ENCODE data around the gene MDK.

The MDK gene

DNA sequence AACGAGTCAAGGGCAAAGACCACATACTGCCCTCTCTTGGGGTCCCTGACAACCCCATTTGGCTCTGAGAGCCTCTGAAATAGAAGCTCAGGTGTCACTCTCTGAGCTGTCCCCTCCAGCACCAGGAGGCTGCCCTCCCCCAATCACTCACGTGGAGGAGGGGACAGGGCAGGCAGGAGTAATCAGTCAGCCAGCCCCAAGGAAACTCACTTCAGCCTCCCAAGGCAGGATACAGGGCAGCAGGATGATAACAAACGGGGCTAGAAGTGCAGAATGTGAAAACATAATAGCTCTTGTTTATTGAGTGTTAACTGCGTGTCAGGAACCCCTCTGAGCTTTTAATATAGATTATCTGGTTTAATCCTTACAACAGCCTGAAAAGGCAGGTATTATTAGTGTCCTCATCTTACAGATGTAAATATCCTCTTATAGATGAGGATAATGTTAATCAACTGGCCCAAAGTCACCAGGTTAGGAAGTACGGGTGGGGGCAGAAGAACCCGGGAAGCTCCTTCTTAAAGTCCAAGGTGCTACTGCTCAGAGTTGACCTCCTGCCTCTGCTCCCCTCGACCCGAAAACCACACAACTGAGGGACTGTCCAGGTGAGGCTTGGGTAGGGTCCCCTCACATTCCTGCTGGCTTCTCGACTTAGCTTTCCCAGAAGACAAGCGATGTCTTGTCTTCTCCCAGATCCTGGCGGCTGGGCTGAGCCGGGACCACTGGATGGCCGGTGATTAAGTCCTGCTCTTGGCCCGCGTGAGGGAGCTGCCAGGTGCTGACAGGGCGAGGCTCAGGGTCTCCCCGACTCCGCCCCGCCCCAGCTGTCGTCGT, 7.4 kb downstream of the MDK start:
- peak; percentile 15 for ATAC-seq

GRCh38 chr11:46389450-46390330, 8.2 kb downstream of the MDK start:
- TF ChIP-seq RARB (CRISPR knock-in tag; IDR thresholded peaks at IDR 0.05), result no peak
- TF ChIP-seq GLIS3 (CRISPR knock-in tag; IDR thresholded peaks at IDR 0.05), result no peak
- TF ChIP-seq ESRRG (CRISPR knock-in tag; IDR thresholded peaks at IDR 0.05), result no peak
- no peak for TF ChIP-seq ZNF565 (CRISPR knock-in tag; conservative IDR thresholded peaks at IDR 0.05; ENCODE audit: low read depth)
- TF ChIP-seq ZNF70 (CRISPR knock-in tag; IDR thresholded peaks at IDR 0.05), result no peak
- TF ChIP-seq TCF4 (CRISPR knock-in tag; IDR thresholded peaks at IDR 0.05; ENCODE audit: borderline replicate concordance), result no peak
- TF ChIP-seq OSR1 (CRISPR knock-in tag; IDR thresholded peaks at IDR 0.05), result no peak
- TF ChIP-seq, protein P1, sequence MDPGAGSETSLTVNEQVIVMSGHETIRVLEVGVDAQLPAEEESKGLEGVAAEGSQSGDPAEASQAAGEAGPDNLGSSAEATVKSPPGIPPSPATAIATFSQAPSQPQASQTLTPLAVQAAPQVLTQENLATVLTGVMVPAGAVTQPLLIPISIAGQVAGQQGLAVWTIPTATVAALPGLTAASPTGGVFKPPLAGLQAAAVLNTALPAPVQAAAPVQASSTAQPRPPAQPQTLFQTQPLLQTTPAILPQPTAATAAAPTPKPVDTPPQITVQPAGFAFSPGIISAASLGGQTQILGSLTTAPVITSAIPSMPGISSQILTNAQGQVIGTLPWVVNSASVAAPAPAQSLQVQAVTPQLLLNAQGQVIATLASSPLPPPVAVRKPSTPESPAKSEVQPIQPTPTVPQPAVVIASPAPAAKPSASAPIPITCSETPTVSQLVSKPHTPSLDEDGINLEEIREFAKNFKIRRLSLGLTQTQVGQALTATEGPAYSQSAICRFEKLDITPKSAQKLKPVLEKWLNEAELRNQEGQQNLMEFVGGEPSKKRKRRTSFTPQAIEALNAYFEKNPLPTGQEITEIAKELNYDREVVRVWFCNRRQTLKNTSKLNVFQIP (CRISPR knock-in tag; IDR thresholded peaks at IDR 0.05; ENCODE audit: borderline replicate concordance, low read depth), result no peak
- no peak for TF ChIP-seq TOX (CRISPR knock-in tag; IDR thresholded peaks at IDR 0.05; ENCODE audit: borderline replicate concordance)
- no peak for TF ChIP-seq ZFP3 (CRISPR knock-in tag; IDR thresholded peaks at IDR 0.05)
- TF ChIP-seq PPARA (CRISPR knock-in tag; IDR thresholded peaks at IDR 0.05; ENCODE audit: borderline replicate concordance), result no peak
- no peak for TF ChIP-seq TSHZ2 (CRISPR knock-in tag; IDR thresholded peaks at IDR 0.05)
- no peak for TF ChIP-seq ARNTL (CRISPR knock-in tag; IDR thresholded peaks at IDR 0.05; ENCODE audit: borderline replicate concordance, low read depth)
- no peak for TF ChIP-seq CSDC2 (CRISPR knock-in tag; IDR thresholded peaks at IDR 0.05)
- no peak for TF ChIP-seq ISL1 (CRISPR knock-in tag; IDR thresholded peaks at IDR 0.05)
- TF ChIP-seq CREB5 (CRISPR knock-in tag; IDR thresholded peaks at IDR 0.05; ENCODE audit: low read depth), result no peak
- peak; percentile 82 for ATAC-seq

More for the DNA sequence above, 7.4 kb downstream of the MDK start:
- no peak for TF ChIP-seq ZNF8 (CRISPR knock-in tag; IDR thresholded peaks at IDR 0.05)
- TF ChIP-seq ISL1 (CRISPR knock-in tag; IDR thresholded peaks at IDR 0.05), result no peak
- TF ChIP-seq PPARA (CRISPR knock-in tag; IDR thresholded peaks at IDR 0.05; ENCODE audit: borderline replicate concordance), result no peak
- TF ChIP-seq CREB5 (CRISPR knock-in tag; IDR thresholded peaks at IDR 0.05; ENCODE audit: low read depth), result no peak
- no peak for TF ChIP-seq CSDC2 (CRISPR knock-in tag; IDR thresholded peaks at IDR 0.05)
- no peak for TF ChIP-seq RARB (CRISPR knock-in tag; IDR thresholded peaks at IDR 0.05)
- TF ChIP-seq ZNF565 (CRISPR knock-in tag; conservative IDR thresholded peaks at IDR 0.05; ENCODE audit: low read depth), result no peak
- TF ChIP-seq OSR1 (CRISPR knock-in tag; IDR thresholded peaks at IDR 0.05), result no peak
- no peak for TF ChIP-seq ZNF70 (CRISPR knock-in tag; IDR thresholded peaks at IDR 0.05)
- no peak for TF ChIP-seq ZC3H10 (CRISPR knock-in tag; IDR thresholded peaks at IDR 0.05)
- no peak for TF ChIP-seq SNAI2 (CRISPR knock-in tag; IDR thresholded peaks at IDR 0.05)
- TF ChIP-seq BACH2 (CRISPR knock-in tag; IDR thresholded peaks at IDR 0.05; ENCODE audit: borderline replicate concordance), result no peak
- TF ChIP-seq ZFP30 (CRISPR knock-in tag; IDR thresholded peaks at IDR 0.05), result no peak
- TF ChIP-seq ESRRG (CRISPR knock-in tag; IDR thresholded peaks at IDR 0.05), result no peak
- no peak for TF ChIP-seq TSHZ2 (CRISPR knock-in tag; IDR thresholded peaks at IDR 0.05)
- TF ChIP-seq TOX (CRISPR knock-in tag; IDR thresholded peaks at IDR 0.05; ENCODE audit: borderline replicate concordance), result no peak
- TF ChIP-seq TCF4 (CRISPR knock-in tag; IDR thresholded peaks at IDR 0.05; ENCODE audit: borderline replicate concordance), result no peak
